ENCODE measurements around the gene SDR9C7.
"Not testable (repeated sequence)": the region's sequence is repeated elsewhere in the genome, so short reads cannot be mapped to it uniquely, and the experiment has no call there.

Gene SDR9C7

GRCh38 chr12:56933826-56934625 lies at the start of gene SDR9C7:
SDR9C7 (minus strand) TSS chr12:56934408; CDS start chr12:56934261, 147 bp downstream.
- no peak for DNase-seq (ENCODE audit: low read depth, low spot score)

- no peak for DNase-seq (ENCODE audit: low read depth, low spot score)
These were observed 49.2 kb upstream of the SDR9C7 start for GRCh38 chr12:56983386-56983785.

- not testable (repeated sequence) for DNase-seq (ENCODE audit: low read depth, low spot score)
These were observed 48.5 kb upstream of the SDR9C7 start for GRCh38 chr12:56982578-56983236.

GRCh38 chr12:56980941-56981530 lies 46.8 kb upstream of the SDR9C7 start:
- DNase-seq (ENCODE audit: low read depth, low spot score): no peak

- DNase-seq (ENCODE audit: low read depth, low spot score): no peak
These were observed 46.1 kb upstream of the SDR9C7 start for GRCh38 chr12:56980268-56980667.

GRCh38 chr12:56979628-56980027 lies 45.4 kb upstream of the SDR9C7 start:
- DNase-seq (ENCODE audit: low read depth, low spot score): no peak

- no peak for DNase-seq (ENCODE audit: low read depth, low spot score)
These were observed 44.4 kb upstream of the SDR9C7 start for GRCh38 chr12:56978397-56979138.

GRCh38 chr12:56977361-56977760 lies 43.2 kb upstream of the SDR9C7 start:
- not testable (repeated sequence) for DNase-seq (ENCODE audit: low read depth, low spot score)

- not testable (repeated sequence) for DNase-seq (ENCODE audit: low read depth, low spot score)
These were observed 40.0 kb upstream of the SDR9C7 start for GRCh38 chr12:56974224-56974623.

- DNase-seq (ENCODE audit: low read depth, low spot score): not testable (repeated sequence)
These were observed 34.7 kb upstream of the SDR9C7 start for GRCh38 chr12:56968910-56969309.

GRCh38 chr12:56965997-56966642 lies 31.9 kb upstream of the SDR9C7 start:
- DNase-seq (ENCODE audit: low read depth, low spot score): not testable (repeated sequence)

GRCh38 chr12:56965124-56965523 lies 30.9 kb upstream of the SDR9C7 start:
- not testable (repeated sequence) for DNase-seq (ENCODE audit: low read depth, low spot score)

- DNase-seq (ENCODE audit: low read depth, low spot score): not testable (repeated sequence)
These were observed 29.3 kb upstream of the SDR9C7 start for GRCh38 chr12:56963557-56963956.

GRCh38 chr12:56962247-56962646 lies 28.0 kb upstream of the SDR9C7 start:
- not testable (repeated sequence) for DNase-seq (ENCODE audit: low read depth, low spot score)

GRCh38 chr12:56958422-56958821 lies 24.2 kb upstream of the SDR9C7 start:
- DNase-seq (ENCODE audit: low read depth, low spot score): no peak

- DNase-seq (ENCODE audit: low read depth, low spot score): no peak
These were observed 23.2 kb upstream of the SDR9C7 start, which contains the start of gene RDH16 for GRCh38 chr12:56957229-56958052. RDH16 (minus strand) TSS chr12:56957608; CDS start chr12:56957462, 146 bp downstream.

- DNase-seq (ENCODE audit: low read depth, low spot score): no peak
These were observed 21.5 kb upstream of the SDR9C7 start for GRCh38 chr12:56955631-56956256.

- DNase-seq (ENCODE audit: low read depth, low spot score): no peak
These were observed 20.7 kb upstream of the SDR9C7 start for GRCh38 chr12:56954958-56955355.

- DNase-seq (ENCODE audit: low read depth, low spot score): no peak
These were observed 20.1 kb upstream of the SDR9C7 start for GRCh38 chr12:56954057-56954957.

All from activated CD4-positive, CD25-positive, alpha-beta regulatory T cell treated with anti-CD3 and anti-CD28 coated beads, Interleukin-2, amount 50 U/mL, for 16 hours (primary cell).